ENCODE data around the gene NSUN4.

The NSUN4 gene

GRCh38 chr1:46408356-46409062, 67.9 kb downstream of the NSUN4 start:
- DNase-seq = no peak

DNA sequence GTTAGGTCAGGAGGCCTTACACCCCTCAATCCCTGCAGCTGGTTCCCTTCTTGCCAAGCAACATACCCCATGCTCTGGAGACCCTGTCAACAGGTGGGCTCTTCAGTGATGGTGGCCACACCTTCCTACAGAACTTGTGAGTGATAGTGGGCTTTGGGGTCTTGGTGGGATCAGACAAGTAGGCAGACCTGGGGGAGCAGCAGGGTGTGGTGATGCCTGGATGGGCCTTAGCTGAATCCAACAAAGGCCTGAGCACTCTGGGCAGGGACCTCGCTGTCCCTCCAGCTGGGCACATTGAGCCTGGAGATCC, 68.4 kb downstream of the NSUN4 start:
- DNase-seq = no peak

GRCh38 chr1:46410156-46411009, 69.8 kb downstream of the NSUN4 start:
- DNase-seq = no peak

DNA sequence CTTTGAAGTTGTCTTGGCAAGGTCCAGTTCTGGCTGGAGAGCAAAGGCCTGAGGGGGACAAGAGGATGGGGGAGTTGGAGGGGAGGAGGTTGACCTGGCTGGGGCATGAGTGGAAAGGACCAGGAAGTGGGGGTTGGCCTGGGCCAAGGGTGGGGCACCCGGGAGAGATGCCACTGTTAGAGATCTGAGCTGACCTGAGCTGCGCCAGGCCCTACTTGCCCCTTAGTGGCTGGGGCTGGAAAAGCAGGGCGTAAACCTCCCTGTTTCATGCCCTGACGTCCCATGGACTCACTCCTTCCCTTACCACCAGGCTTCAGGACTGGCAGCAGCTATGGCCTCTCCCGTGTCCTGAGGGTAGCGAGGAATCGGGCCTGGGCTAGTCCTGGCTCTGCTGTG, 70.4 kb downstream of the NSUN4 start:
- no peak for DNase-seq
